ENCODE measurements around the gene RRP7A. TPM values are rescaled to one million over a fixed set of nuclear protein-coding genes. Genes with fewer than 3 reads are reported as not detected.

The RRP7A gene
- total and polyA plus RNA-seq, 2 of the 13 experiments (the other 11 are each of a cell fraction or from before 2014, with no cell fraction given), result 15.3 to 41.6 TPM

DNA sequence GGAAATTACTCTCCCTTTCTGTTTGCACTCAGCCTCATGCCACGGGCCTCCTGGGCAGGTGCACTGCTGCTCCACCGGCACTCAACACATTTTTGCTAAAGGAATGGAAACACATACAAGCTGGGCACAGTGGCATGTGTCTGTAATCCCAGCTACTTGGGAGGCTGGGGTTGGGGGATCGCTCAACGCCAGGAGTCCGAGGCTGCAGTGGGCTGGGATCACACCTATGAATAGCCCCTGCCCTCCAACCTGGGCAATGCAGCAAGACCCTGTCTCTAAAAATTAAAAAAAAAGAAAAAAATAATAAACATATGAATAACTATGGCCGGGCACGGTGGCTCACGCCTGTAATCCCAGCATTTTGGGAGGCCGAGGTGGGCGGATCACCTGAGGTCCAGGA is 30.6 kb downstream of the RRP7A start:
- Histone ChIP-seq H4K20me1 (ENCODE audit: insufficient read depth, low read length) (no peaks in the 10 kb centered on the region), H3K27me3 (ENCODE audit: control insufficient read depth in 1 of 2, insufficient read depth in 2 of 2, low read length in 2 of 2) (peaks cover 0 to 5% of the 10 kb centered on the region in 2 experiments; a peak in 2 of 5 replicates), H3K4me3 (replicated peaks in 1 of 3; ENCODE audit: insufficient read depth in 1 of 3, low read depth in 2 of 3, low read length in 3 of 3) (no peak overlapping the region), H2AFZ (ENCODE audit: low read length) (no peak overlapping the region), H3K79me2 (ENCODE audit: insufficient read depth, low read length) (no peaks in the 10 kb centered on the region), H3K4me2 (ENCODE audit: low read depth, low read length) (no peak overlapping the region), H3K36me3 (replicated peaks in 1 of 2; ENCODE audit: control insufficient read depth in 1 of 2, insufficient read depth in 2 of 2, low read length in 2 of 2) (no peaks in the 10 kb centered on the region), H3K9ac (ENCODE audit: insufficient read depth, low read depth, low read length) (no peak overlapping the region), H3K4me1 (ENCODE audit: insufficient read depth, low read length) (peaks cover 13% of the 10 kb centered on the region; the same call in 1 of the 2 replicates), H3K27ac (ENCODE audit: extremely low read length, insufficient read depth, low read length) (no peak overlapping the region), H3K9me3 (ENCODE audit: low read length) (no peaks in the 10 kb centered on the region)
- ChIA-PET CTCF (ENCODE audit: low intra/inter-chr PET ratio, low total read pairs) (no interaction called here), POLR2A (no interaction called here)
- TF ChIP-seq HNF4G (IDR thresholded peaks at IDR 0.05; ENCODE audit: borderline replicate concordance, low read depth, low read length) (no peak), HNF4G (CRISPR knock-in tag; IDR thresholded peaks at IDR 0.05; ENCODE audit: borderline replicate concordance, low read depth) (no peak), ZFP36 (IDR thresholded peaks at IDR 0.05; ENCODE audit: borderline replicate concordance, low read depth, low read length, partially characterized antibody) (no peak), KDM3A (CRISPR knock-in tag; IDR thresholded peaks at IDR 0.05; ENCODE audit: low read depth) (no peak), ZZZ3 (CRISPR knock-in tag; IDR thresholded peaks at IDR 0.05; ENCODE audit: borderline replicate concordance) (no peak), BRD4 (CRISPR knock-in tag; IDR thresholded peaks at IDR 0.05) (no peak), MTA3 (CRISPR knock-in tag; IDR thresholded peaks at IDR 0.05) (no peak), TCF12 (IDR thresholded peaks at IDR 0.05) (no peak), TCF12 (CRISPR knock-in tag; IDR thresholded peaks at IDR 0.05) (no peak)
- in situ Hi-C loops (cut with HindIII; ENCODE audit: extremely low pct_ligation_motif_present, low pct_unique_long_range_greater_than_20kb) (no loop called here), intact Hi-C loops (cut with micrococcal nuclease; ENCODE audit: unreplicated experiment) (no loop called here)
- 71% methylated on average over 8 of the region's 10 CpGs for WGBS (ENCODE audit: low lambda C conversion rate)
- no peak for DNase-seq (ENCODE audit: low spot score)
- no peak for FAIRE-seq
- BruUV-seq (replicated peaks), result no TSS peak
- no peak for ATAC-seq

DNA sequence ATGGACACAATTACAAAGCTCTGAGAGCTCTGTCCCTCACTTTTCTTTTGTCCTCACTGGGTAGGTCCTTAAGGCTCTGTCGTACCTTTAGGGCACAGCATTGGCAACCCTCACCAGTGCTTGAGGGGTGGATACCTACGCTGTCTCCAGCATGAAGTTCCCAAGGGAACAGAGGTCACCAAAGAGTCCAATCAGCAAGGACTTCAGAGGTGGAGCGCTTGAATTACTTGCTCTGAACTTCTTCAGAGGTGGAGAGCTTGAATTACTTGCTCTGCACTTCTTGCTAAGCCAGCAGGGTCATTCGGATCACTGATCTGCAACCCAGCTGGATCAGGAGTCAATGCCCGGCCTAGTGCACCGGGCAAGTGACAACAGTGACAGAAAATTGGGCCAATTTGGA is 35.1 kb downstream of the RRP7A start:
- Histone ChIP-seq H3K27ac (ENCODE audit: extremely low read length, insufficient read depth, low read length) (no peak overlapping the region), H4K20me1 (ENCODE audit: insufficient read depth, low read length) (no peaks in the 10 kb centered on the region), H3K4me2 (ENCODE audit: low read depth, low read length) (no peak overlapping the region), H3K9ac (ENCODE audit: insufficient read depth, low read depth, low read length) (no peak overlapping the region), H3K9me3 (ENCODE audit: low read length) (no peaks in the 10 kb centered on the region), H3K4me1 (ENCODE audit: insufficient read depth, low read length) (peaks cover under 1% of the 10 kb centered on the region; the same call in 1 of the 2 replicates), H3K4me3 (replicated peaks in 1 of 3; ENCODE audit: insufficient read depth in 1 of 3, low read depth in 2 of 3, low read length in 3 of 3) (no peak overlapping the region), H3K79me2 (ENCODE audit: insufficient read depth, low read length) (no peaks in the 10 kb centered on the region), H2AFZ (ENCODE audit: low read length) (no peak overlapping the region), H3K36me3 (replicated peaks in 1 of 2; ENCODE audit: control insufficient read depth in 1 of 2, insufficient read depth in 2 of 2, low read length in 2 of 2) (no peaks in the 10 kb centered on the region), H3K27me3 (ENCODE audit: control insufficient read depth in 1 of 2, insufficient read depth in 2 of 2, low read length in 2 of 2) (peaks cover 0 to 11% of the 10 kb centered on the region in 2 experiments; a peak in 1 of 5 replicates)
- no peak for FAIRE-seq
- in situ Hi-C loops (cut with HindIII; ENCODE audit: extremely low pct_ligation_motif_present, low pct_unique_long_range_greater_than_20kb) (no loop called here), intact Hi-C loops (cut with micrococcal nuclease; ENCODE audit: unreplicated experiment) (no loop called here)
- ATAC-seq, result no peak
- no peak for DNase-seq (ENCODE audit: low spot score)
- no TSS peak for BruUV-seq (replicated peaks)
- no peak for TF ChIP-seq NKX3-1 (CRISPR knock-in tag; IDR thresholded peaks at IDR 0.05)
- no peak for TF ChIP-seq RBFOX2 (IDR thresholded peaks at IDR 0.05; ENCODE audit: low read depth, low read length)
- TF ChIP-seq ARNT (IDR thresholded peaks at IDR 0.05), result no peak
- TF ChIP-seq ZFAT (CRISPR knock-in tag; conservative IDR thresholded peaks at IDR 0.05), result no peak
- TF ChIP-seq, protein P1, sequence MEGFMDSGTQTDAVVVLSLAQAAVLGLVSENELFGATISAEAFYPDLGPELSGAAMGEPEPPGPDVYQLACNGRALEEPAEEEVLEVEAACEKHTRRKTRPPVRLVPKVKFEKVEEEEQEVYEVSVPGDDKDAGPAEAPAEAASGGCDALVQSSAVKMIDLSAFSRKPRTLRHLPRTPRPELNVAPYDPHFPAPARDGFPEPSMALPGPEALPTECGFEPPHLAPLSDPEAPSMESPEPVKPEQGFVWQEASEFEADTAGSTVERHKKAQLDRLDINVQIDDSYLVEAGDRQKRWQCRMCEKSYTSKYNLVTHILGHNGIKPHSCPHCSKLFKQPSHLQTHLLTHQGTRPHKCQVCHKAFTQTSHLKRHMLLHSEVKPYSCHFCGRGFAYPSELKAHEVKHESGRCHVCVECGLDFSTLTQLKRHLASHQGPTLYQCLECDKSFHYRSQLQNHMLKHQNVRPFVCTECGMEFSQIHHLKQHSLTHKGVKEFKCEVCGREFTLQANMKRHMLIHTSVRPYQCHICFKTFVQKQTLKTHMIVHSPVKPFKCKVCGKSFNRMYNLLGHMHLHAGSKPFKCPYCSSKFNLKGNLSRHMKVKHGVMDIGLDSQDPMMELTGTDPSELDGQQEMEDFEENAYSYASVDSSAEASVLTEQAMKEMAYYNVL (CRISPR knock-in tag; IDR thresholded peaks at IDR 0.05; ENCODE audit: borderline replicate concordance), result no peak
- POLR2A ChIA-PET, result no interaction called here
- 49% methylated on average over 6 of the region's 6 CpGs for WGBS (ENCODE audit: low lambda C conversion rate)
- CTCF ChIA-PET (ENCODE audit: low intra/inter-chr PET ratio, low total read pairs), result no interaction called here
